RPMI7951 (cell line): ENCODE measurements around the gene MPEG1. TPM values are rescaled to one million over a fixed set of nuclear protein-coding genes. Genes with fewer than 3 reads are reported as not detected.

ENCODE experiments used
- DNase-seq: peaks from one replicate; pipeline ENCODE4 v3.0.0-alpha.2; 2012; ENCODE audit warnings: low read depth
- total RNA-seq: library from RNA; depleted of rRNA; stranded (reverse); fragments of >200 nt; shearing (Covaris generic); gene quantifications from 2 replicates; pipeline ENCODE4 v1.2.3, GENCODE V29; 2014

MPEG1 gene
- total RNA-seq, 1 experiment from 2014 or later = not detected

DNA sequence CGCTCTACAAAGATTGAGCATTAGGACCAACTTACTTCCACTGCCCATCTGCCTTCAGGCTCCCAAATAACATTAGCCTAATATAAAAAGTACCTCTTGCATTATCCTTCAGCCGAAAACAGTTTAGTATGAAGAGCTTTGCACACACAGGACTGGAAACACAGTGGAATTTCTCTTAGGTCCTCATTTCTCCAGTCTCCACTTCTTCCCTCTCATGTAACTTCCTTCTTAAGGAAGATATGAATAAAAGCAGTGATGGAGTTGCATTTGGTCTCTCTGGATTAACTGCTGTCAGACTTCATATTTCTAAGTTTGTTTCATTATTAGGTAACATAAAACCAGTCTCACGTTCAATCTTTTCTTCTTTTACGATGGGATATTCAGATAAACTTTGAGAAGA is 5.6 kb upstream of the MPEG1 start:
- no peak for DNase-seq

DNA sequence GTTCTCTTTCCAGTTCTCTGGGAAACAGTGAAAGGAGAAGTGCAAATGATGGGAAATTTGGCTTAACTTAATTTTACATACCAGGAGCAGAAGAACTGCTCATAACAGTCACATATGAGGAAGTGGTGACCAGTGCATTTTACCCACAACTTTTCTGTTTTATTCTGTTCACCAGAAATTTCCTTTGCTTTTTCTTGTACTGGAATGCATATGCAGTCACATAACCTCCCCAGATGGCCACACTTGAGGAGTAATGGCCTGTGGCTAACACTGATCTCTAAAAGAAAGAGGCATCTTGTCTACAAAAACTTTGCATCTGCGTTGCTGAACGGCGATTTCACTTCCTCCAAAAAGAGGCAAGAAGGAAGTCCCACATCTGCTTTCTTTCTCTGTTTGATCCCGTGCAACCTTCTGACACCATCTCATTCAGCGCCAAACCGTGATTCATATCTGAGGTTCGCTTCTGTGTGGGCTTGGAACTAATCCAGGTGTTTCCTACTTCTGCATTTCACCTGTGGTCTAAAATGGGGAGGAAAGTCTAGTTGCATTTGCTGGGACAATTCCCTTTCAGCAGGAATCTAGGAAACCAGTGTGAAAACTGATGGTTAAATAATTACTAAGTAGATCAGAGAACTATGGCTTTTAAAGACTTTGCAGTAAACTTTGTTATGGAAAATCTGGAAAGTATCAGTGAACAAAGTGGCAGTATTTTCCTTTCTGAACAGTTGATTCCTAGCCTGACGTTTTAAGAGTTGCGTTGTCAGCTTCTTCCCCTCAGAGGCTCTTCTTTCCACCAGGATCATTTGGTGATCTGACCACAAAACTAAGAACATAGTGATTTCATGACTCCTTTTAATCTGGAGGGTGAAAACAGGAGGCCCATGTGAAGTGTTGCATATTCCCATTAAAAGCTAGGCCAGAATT is 4.2 kb upstream of the MPEG1 start:
- peak; percentile 74 for DNase-seq

DNA sequence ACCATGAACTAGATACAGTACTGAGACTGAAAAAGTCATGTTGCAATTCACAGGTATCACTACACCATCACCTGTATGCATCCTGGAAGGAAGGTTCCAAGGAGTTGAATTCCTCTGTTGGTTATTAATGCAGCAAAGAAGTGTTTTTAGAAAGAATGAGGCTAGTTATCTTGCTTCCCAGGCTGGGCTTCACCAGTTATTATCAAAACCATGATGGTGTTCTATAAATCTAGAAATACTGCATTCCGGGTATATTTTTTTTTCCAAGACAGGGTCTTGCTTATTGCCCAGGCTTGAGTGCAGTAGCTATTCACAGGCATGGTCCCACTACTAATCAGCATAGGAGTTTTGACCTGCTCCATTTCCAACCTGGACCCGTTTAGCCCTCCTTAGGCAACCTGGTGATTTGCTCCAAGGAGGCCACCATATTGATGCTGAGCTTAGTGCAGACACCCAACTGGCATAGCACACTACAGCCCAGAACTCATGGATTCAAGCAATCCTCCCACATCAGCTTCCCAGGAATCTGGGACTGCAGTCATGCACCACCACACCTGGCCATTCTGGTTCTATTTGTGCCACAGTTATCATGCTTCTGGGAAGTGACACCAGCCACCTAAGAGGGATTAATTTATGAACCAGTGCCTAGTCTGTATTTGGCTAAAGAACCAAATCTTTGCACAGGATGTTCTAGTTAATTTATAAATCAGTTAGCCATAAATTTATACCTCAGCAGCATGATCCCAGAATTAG is 1.6 kb upstream of the MPEG1 start:
- no peak for DNase-seq

DNA sequence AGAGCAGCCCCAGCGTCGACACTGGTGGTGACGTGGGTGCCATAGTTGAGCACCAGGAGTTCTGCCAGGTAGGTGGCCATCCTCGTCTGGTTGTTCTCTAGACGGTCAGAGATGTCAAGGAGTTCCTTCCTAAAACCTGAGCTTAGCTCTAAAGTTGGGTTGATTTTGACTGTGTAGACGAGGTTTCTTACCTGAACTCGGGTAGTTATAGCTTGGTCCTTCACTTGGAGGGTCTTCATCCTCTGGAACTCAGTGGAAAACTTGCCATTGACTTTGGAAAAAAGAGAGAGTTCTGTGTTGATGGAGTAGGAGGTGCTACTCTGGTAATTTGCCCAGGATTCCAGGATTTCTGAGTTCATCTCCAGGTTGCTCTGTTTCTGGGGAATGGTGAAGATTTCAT is 505 bp downstream of the MPEG1 start:
- DNase-seq = no peak

DNA sequence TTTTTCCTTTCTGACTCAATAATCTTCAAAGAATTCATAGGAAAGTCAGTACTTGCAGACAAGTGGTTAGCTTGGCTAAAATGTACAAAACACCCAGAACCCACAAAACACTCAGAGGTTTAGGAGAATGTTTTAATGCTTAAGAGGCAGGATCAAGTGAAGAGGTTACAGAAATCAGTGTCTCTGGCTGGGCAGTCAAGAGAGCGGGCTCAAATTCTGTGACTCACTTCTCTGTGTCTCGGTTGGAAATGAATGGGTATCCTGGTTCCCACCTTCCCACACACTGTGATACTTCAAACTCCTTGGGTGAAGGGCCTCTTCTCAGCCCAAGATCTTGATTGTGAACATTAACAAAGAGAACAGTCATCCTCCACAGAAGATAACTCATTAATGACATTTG is 3.8 kb downstream of the MPEG1 start:
- DNase-seq = no peak

DNA sequence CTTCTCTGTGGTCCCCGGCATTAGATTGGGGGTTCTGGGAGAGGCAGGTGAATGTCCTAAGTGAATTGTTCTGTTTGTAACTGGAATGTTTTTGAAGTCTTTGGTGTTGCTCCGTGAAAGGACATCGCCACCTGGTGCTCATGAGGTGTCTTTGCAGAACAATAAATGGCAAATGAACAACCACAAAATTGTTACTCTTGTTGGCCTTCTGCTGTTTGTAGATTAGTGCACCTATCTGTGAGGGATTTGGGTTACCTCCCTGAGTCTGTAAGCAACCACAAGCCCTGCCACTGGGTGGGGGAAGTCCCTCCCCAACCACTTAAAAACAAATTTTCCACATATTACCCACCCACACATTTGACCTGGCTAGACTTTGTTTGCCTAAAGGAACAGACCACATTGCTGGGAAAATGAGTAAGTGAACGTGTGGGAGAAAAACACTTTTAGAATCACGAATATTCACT is 4.7 kb downstream of the MPEG1 start:
- DNase-seq = peak; percentile 51

DNA sequence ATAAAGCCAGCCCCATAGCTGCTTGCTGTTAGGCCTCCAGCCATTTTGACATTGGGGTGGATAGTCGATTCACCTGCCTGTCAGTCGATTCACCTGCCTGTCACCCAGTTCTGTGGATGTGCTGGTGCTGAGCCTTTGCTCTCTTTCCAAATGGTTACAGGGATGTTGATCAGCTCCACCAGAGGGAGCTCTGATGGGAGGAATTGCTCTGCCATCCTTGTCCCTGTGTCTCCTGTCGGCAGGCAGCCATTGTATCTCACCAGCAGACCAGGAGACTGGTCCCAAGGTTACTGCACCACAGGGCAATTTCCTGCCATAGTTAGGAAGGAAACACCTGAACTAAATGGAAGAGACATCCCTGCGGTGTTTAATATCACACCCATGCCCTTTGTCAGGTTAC is 6.1 kb downstream of the MPEG1 start:
- DNase-seq = peak; percentile 44

DNA sequence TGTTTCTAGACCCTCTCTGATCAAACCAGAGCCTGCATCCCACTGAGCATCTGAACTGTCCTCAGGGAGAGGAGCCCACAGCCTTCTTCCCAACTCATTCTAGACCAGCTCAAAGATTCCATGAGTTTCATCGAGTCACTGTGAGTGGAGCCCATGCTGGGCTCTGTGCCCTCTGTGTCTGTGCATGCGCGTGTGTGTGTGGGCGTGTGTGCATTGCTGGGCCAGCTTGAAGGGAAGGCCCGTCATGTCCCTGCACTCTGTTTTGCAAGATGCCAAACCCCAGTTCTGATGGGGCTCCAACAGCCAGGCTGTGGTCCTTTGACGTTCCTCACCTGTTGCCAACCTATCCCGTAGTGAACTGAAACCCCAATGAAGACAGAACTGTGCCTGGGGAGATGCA is 7.1 kb downstream of the MPEG1 start:
- DNase-seq = no peak

DNA sequence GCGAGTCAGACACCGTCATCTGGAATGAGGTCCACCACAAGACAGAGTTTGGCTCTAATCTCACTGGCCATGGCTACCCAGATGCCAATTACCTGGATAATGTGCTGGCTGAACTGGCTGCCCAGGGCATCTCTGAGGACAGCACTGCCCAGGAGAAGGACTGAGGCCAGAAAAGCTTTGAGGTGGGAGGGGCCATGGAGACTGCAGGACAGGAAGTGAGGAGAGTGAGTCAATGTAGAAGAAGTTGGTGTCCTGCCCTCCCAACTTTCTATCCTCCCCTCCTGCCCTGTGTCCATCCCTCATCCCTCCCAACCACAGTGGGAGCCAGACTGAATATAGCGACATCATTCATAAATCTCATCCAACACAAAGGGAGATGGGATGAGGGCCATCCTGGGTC is 8.0 kb downstream of the MPEG1 start:
- peak; percentile 12 for DNase-seq

DNA sequence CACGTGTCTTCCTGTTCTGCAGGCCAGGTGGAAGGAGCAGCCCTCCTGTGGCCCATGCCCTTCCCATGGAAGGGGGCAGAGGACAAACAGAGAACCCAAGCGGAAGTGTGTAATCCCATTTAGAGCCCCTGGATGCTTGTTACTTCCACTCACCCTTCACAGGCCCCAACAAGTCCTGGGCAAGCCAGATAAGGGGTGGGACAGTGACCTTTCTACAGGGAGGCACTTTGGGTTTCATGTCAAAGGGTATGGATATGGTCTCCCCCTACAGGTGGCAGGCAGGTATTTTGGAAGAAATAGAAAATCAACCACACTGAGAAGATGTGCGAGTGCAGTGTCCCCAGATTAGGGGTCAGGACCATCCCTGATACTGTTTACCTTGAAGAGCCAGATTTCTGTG is 11.4 kb downstream of the MPEG1 start:
- DNase-seq = no peak

DNA sequence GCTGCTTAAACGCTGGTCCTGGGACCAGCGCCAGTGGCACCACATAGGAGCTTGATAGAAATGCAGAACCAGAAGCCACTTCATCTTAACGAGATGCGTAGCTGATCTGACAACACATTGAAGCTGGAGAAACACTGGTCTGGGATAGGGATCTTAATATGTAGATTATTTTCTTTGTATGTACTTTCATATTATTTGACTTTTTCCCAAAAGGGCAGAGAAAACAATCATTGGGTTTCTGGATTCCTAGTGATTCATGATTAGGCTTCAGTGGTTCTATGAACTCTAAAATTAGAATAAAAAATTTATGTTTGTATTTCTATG is 12.3 kb downstream of the MPEG1 start:
- DNase-seq = no peak

DNA sequence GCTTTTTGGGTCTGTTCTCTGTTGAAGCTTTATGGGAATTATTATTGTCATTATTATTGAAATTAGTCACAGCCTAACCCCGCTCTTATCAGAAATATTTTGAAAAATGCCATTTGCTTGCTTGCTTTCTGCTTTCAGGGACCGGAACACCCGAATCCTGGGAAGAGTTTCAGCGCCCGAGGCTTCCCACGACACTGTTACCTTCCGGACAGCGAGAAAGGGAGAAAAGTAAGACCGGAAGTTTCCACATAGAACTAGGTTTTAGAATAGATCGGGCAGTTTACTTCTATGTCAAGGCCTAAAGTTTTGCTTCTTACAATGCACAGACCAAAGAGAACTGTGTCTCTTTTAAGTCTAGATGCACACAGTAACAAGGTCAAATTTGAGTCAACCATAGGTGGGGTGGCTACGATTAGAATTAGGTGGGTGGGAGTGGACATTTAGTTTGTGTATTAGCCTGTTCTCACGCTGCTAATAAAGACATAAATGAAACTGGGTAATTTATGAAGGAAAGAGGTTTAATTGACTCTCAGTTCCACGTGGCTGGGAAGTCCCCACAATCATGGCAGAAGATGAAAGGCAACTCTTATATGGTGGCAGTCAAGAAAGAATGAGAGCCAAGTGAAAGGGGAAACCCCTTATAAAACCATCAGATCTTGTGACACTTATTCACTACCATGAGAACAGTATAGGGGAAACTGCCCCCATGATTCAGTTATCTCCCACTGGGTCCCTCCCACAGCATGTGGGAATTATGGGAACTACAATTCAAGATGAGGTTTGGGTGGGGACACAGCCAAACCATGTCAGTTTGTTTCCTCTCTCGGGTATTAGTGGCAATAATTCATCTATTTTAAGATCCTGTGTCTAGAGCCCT is 12.9 kb downstream of the MPEG1 start:
- no peak for DNase-seq

DNA sequence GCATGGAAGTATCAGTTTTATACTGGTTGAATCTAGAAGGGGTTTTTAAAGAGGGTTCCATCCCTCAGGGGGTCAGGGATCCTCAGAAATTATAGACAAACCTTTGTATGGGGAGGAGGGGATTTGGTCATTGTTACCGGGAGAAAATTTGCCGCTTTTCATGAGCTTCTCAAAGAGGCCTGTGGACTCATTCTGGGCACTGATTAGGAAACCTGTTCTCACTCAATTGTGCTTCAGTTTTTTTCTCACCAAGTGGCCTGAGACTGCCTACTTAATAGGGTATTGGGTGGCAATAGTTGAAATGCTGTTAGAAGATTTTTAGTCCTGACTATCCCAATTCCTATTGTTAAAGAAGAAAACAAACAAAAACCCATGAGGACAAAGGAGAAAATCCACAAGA is 14.0 kb downstream of the MPEG1 start:
- DNase-seq = no peak

DNA sequence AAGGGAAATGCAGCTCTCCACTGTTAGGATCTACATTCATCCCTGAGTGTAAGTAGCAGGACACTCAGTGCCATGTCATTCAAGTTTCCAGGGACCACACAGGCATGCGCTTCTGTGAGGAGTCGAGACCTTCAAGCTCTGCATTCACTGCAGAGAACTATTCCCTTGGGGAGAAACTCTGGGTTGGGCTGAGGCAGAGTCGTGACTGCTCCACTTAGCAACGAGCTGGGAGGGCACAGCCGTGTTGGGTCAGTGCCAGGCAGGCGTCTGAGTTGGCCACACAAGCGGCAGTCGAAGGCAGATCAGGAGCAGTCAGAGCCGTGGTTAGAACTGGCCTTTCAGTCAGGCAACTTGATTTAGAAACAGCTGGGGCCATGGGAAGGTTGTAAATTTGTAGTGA is 14.7 kb downstream of the MPEG1 start:
- DNase-seq = peak; percentile 74

DNA sequence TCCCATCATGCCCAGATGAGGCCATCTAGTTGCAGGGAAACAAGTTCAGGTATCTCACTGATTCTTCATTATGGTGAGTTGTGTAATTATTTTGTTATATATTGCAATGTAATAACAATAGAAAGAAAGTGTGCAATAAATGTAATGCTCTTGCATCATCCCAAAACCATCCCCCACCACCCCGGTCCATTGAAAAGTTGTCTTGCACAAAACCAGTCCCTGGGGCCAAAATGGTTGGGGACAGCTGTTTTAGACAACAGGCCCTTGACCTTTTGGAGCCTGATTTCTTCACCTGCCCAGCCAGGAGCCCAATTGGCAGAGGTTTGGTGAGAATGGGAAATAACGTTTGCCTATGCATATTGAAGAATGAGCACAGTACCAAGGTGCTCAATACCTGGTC is 15.9 kb downstream of the MPEG1 start:
- DNase-seq = no peak

DNA sequence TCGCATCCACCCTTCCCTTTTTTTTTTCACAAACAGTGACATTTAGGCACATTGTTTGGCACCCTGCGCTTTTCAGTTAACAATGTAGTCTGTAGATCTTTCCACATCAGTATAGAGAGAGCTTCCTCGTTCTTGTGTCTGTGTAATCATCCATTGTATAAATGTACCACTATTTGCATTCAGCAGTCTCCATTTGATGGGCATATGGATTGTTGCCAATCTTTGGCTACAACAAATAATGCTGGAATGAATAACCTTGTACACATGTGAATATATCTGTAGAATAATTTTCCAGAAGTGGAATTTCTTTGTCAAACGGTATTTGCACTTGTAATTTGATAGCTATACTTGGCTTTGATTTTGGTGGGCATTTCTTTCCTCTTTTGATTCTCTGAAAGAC is 17.1 kb downstream of the MPEG1 start:
- no peak for DNase-seq

DNA sequence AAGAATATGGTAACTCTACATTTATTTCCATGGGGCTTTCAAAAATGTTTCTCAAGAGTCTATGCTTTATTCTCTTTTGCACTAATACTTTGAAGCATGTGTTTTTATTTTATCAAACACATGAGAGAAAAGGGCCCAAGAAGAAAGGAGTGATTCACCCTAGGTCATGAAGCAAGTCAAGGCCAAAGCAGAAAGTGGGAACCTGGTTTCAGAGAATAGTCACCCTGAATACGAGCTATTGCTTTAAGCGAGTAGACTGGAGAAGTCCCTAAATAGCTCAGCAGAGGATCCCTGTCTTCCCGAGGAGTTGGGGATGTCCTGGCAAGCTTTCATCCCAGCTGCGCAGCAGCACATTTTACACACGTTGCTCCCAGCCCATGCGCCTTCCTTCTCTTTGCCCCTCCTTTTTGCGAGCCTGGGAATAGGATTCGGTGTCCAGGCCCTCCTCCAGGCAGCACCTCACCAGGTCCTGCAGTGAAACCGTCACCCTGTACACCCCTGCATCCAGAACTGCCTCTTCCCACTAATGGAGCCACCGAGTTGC is 19.1 kb downstream of the MPEG1 start:
- DNase-seq = no peak

DNA sequence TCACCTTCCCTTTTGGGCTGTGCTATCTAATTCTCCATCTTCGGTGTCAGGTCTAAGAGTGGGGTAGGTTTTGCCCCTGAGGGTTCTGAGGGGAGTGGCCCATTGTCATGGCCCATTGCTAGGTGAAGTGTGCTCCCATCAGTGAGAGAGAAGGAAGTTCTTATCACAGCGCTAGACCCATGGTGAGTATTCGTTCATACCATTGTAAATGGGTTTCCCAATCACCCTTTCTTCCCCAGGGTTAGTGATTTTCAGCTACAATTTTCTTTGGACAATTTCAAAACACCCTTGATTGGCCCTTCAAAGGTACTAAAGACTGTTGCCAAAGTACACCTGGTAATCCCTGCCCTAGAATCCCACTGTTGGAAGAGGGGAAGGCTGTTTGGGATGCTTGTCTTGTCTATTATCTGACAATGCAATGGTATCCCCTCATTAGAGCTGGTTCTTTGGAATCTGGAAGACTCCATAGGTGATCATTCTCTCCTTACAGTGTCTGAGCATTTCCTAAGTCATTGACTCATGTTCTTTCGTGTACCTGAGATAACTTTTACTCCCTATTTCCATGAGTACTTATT is 20.2 kb downstream of the MPEG1 start:
- no peak for DNase-seq

DNA sequence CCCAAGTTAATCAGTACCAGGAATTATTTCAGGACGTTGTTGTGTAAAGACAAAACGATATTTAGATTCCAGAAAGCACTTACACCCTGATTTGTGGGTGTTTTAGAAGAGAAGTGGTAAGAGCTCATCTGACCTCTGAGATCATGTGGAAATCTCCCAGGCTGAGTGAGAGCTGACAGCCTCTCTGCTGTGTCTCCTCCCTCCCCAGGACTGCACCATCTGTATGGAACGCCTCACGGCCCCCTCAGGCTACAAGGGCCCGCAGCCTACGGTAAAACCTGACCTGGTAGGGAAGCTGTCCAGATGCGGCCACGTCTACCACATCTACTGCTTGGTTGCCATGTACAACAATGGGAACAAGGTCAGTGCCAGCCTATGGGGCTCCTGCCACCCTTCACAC is 20.8 kb downstream of the MPEG1 start:
- no peak for DNase-seq

DNA sequence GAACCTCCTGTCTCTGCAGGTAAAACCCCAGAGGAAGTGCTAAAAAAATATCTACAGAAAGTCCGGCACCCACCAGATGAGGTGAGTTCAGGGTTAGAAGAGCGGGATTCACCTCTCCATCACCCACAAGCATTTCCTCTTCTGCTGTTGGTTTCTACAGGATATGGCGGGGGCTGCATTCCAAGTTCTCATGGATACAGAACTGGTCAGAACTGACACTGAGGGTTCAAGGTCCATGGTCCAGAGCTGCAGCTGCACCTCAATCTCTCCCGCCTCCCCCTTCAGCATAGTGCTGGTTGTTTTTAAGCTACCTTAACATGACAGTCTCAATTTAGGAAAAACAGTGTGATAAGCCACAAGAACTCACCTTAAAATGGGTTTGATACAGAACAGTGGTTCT is 21.6 kb downstream of the MPEG1 start:
- no peak for DNase-seq

DNA sequence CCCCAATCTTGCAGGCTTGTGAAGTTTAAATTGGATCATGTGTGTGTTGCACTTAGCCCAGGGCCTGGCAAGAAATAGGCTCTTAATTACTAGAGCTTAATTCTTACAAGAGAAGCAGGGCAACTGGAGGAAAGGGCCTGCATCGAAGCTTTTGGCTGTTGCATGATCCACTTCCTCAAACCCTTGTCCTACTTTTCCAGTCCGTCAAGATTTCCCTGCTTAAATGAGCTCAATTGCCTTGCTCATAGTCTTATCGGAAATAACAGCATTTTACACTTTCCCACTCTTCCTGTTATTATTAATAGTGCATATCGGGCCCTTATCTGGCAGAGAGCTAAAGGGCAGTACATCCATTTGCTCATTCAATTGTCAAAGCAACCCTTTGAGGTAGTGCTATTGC is 22.7 kb downstream of the MPEG1 start:
- DNase-seq = no peak

DNA sequence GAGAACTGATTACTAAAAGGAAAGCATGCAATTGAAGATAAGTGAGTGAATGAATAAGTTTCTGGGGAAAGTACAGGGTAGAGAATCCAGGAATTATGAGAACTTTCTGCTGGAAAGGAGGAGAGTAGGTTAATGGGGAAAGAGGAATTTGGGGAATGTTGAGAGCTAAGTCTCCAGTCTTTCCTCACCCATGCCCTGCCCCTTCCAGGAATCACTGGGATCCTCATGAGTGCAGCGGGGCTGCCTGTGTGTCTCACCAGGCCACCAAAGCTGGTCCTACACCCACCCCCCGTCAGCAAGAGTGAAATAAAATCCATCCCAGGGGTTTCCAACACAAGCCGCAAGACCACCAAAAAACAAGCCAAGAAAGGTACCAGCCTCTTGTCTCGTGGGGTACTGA is 23.8 kb downstream of the MPEG1 start:
- DNase-seq = no peak
